ENCODE results near the gene EIPR1.
A peak's percentile ranks its signal among the peaks of the same experiment; 100 is the strongest.
"Not testable (repeated sequence)": the region's sequence is repeated elsewhere in the genome, so short reads cannot be mapped to it uniquely, and the experiment has no call there.

The EIPR1 gene

DNA sequence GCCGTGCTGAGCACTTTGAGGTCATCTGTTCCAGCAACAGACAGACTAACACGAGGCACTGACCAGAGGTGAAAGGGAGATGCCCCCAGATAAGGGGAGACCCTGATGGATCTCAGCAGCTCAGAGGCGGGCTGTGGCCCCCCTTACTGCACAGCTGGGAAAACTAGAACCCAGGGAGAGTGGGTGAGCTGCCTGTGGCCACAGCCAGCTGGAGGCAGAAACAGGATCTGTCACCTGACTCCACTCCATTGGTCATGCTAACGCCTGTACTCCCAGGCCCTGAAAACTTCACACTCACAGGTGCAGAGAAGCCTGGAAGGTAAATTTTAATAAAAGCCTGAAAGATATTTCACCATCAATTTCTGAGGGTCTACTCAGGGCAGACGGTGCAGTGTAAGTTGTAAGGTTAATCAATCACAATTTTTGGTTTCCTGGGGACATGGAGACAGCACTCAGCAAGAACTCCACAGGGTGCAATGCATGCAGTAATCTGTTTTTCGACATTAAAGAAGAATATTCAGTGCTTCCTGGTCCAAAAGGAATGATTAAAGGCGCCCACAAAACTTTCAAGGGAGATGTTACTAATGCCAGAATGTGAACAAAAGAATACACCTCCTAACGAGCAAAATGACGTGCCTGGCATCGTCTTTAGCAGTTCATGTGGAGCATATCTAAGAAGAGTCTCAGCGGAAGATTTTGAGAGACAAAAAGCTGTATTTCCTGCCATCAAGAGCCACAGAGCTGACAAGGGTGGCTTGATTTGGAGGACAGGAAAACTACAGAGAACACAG, 173.4 kb downstream of the EIPR1 start:
- peak; percentile 44 for DNase-seq

DNA sequence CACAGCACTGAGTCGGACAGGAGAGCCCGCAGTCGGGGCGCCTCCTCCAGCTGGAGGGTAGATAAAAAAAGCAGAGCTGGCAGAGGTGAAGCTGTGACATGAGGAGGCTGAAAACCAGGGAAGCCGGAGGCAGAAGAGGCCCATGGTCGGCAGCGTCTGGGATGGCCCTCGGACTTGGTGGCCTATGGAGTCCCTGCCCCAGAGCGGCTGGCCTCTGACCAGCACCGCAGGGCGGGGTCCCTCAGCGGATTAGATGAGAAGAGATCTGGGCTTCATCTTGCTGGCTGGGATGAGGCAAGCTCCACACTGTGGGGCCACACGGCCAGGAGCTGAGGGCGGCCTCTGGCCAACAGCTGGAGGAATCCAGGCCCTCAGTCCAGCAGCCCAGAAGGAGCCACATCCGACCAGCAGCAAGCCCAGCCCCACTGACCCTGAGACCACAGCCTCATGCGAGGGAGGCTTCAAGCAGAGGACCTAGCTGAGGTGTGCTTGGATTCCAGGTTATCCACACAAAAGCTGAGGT, 174.1 kb downstream of the EIPR1 start:
- DNase-seq: no peak

DNA sequence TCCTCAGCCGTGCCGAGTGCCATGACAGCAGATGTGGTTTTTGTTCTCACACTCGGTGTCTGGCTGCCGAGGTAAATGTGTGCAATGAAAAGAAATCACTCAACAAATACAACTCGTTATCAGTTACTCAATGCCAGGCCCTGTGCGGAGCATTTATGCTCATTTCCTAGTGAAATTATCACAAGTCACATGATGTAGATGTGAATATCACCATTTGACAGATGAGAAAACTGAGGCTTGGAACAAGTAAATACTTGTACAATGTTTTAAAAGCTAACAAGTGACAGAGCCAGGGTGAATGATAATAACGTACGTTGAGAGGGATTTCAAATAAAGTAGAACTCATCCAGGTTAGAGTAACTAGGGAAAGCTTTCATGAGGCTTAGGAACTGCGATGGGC, 174.7 kb downstream of the EIPR1 start:
- no peak for DNase-seq

GRCh38 chr2:3201281-3201680, 176.3 kb downstream of the EIPR1 start:
- no peak for DNase-seq

GRCh38 chr2:3200420-3200939, 177.1 kb downstream of the EIPR1 start:
- no peak for DNase-seq

- no peak for DNase-seq
Measured at GRCh38 chr2:3199627-3200345, 177.8 kb downstream of the EIPR1 start.

GRCh38 chr2:3198671-3199192, 178.9 kb downstream of the EIPR1 start:
- DNase-seq: not testable (repeated sequence)

- peak; percentile 9 for DNase-seq
Measured at GRCh38 chr2:3198119-3198518, 179.5 kb downstream of the EIPR1 start.

GRCh38 chr2:3197308-3197707, 180.3 kb downstream of the EIPR1 start:
- no peak for DNase-seq

DNA sequence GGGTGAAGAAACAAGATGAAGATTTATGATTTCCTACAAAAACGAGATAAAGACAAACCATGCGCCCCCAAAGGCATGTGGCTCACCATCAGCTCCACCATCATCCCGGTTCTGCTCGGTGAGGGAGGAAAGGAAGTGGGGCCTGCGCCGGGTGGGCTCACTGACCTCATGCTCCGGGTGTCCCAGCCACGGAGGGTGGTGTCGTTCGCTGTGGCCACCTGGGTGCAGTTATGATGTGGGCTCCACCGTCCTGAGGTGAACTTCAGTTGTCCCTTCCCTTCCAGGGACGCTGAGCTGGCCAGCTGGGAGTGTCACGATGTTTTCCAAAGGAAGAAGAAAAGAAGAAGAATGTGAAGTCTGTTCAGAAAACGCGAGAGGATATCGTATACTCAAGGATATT, 180.9 kb downstream of the EIPR1 start:
- no peak for DNase-seq

DNA sequence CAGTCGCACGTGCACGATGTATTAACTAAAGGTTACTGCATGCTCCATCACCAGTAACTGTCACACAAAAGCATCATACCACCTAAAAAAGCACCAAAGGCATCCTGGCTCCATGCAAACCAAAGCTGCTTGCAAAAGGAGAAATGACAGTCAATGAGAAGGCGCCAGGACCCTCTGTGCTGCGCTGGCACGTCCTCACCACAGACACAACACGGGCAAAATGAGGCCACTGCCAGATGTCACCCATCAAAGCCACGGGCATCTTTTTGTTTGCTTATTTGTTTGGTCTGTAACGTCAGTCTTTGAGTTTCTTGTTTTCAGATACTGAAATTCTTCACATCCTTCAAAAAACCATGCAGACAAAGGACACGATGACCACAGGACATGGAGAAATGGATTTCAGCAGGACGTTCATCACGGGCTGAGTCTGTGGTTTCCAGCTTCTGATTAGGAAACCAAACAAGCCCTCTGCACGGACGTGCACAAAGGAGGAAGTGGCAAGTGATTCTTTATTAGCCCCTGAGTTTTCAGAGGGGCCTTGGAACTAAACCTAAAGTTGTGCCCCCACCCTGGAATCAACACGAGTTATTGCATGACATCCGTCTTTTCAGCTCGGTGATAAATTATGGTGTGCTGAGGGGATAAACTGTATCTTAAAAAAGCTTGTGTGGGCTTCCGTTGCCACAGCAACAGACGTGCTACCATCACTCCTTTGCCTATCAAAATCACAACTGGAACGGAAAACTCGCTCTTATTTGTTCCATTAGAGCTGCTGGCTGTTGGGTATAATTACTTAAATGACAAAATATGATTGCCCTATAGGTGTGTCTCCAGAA, 181.8 kb downstream of the EIPR1 start:
- no peak for DNase-seq

- no peak for DNase-seq
Measured at GRCh38 chr2:3194828-3195227, 182.8 kb downstream of the EIPR1 start.

DNA sequence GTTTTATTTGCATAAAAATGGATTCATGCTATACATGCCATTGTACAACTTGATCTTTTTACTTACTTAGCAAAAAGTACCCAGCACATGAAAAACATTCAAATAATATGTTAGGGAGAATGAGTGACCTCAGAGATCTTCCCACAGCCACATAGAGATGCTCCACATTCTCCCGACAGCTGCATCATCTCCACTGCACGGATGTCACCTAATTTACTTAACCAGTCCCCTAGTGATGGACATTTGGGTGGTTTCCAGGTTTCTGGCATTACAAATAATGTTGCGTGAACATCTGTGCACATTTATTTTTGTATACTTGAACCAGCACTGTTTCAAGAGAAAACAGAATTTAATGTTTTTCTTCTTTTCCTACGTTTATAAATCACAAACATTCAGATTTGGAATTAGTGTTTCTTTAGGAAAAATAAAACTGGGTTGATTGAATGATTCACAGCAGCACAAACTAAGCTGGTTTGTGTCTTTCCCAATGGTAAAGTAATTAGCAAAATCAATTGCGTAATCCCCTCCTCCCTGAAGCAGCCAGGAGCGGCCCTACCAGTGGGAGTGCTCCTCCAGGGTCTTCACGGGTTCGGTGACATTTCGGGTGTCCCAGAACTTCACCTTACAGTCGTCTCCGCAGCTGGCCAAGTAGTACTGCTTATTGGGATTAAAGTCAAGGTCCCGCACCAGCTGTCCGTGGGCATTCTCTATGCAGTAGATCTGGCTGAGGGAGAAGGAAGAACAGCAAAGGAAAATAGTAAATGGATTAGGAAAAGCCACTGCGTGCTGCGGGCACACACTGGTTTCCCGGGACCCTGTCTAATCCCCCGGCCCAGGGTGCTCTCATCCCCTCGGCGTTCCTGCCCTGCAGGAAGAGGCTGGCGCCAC, 183.9 kb downstream of the EIPR1 start:
- DNase-seq: no peak

- DNase-seq: no peak
Measured at GRCh38 chr2:3192920-3193319, 184.7 kb downstream of the EIPR1 start.

GRCh38 chr2:3192281-3192818, 185.3 kb downstream of the EIPR1 start:
- DNase-seq: no peak

DNA sequence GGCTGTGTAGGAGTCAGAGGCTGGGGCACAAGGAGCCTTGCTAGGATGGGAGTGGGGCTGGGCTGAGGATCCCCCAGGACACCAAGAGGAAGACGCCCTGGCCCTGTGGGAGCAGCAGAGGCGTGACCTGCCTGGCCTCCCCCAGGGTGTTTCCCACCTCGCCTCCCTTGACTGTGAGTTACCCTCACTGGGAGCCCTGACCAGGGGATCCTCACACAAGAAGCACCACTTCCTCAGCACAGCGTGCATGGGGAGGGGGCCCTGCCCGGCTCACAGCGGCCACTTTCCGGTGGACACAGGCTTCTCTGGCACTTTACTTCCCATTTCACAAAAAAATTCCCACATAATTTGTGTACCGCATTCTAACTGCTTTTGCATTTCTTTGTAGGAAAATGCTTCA, 187.7 kb downstream of the EIPR1 start:
- no peak for DNase-seq

GRCh38 chr2:3189076-3189591, 188.5 kb downstream of the EIPR1 start:
- DNase-seq: no peak

DNA sequence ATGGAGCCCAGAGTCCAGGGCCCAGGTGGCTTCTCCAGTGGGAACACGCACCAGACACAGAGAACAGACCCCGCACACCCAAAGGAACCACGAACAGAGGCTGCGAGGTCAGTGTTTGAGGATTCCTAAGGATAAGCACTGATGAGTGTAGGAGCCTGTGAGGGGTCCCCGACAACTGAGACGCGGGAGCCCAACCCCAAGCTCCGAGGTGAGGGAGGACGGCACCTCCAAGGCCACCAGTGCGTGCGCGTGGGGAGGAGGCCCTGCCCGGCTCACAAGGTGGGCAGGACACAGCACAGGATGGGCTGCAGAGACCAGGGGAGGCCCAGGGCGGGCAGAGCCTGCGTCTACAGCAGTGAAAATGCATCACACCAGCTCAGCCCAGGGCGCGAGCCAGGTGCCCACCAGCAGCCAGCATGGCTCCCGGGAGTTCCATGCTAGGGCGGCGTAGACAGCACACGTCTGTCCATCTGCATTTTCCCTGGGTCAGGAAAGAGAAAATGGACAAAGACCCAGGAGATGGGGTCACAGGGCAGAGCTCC, 189.1 kb downstream of the EIPR1 start:
- DNase-seq: no peak

GRCh38 chr2:3187467-3187866, 190.2 kb downstream of the EIPR1 start:
- DNase-seq: no peak

DNA sequence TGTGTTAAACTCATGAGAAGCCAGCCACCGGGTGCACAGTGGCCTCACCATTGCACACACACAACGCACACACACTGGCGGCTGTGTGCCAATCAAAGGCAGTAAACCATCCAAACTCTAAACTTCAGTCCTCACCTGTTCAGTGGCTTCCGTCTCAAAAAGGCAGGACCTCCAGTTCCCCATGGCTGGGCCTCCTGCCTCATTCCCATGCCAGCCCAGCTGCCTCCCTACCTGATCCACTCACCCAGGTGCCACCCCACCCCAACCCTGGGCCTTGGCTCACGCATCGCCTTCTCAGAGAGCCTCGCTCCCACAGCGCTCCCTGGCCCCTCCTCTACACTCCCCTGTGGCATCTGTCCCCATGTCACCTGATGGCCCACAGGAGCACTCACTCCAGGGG, 190.9 kb downstream of the EIPR1 start:
- DNase-seq: no peak

DNA sequence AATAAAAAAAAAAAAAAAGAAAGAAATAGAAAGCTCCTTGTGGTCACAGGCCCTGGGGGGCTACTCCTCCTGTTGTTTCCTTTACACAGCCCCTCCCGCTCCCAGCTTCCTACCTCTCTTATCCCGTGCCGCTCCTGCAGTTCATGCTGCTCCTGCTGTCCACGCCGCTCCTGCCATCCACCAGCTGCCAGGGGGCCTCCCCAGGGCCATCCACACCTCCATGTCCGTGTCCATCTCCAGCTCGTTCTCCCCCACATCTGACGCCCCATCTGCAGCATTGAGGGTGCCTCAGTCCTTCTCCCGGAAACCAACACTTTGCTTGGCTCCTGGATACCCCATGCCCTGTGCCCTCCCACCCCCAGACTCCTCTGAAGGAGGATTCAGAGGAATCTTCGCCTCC, 191.7 kb downstream of the EIPR1 start:
- DNase-seq: no peak
